Loucy (cell line): Measurements from ENCODE around the gene PDGFA.

ENCODE experiments used
- H2AFZ ChIP-seq: fragments of 200-600 bp; sonication (generic); 2 replicates; pipeline ENCODE4 v1.6.0; 2016; ENCODE audit warnings: antibody characterized with exemption, mild to moderate bottlenecking, low read length, moderate library complexity
- H3F3A ChIP-seq: fragments of 200-600 bp; 2 replicates; pipeline ENCODE4 v1.6.0; 2016; ENCODE audit warnings: antibody characterized with exemption, low read depth, mild to moderate bottlenecking
- H3K27me3 ChIP-seq: fragments of 200-600 bp; sonication (generic); 2 replicates; pipeline ENCODE4 v1.6.1; 2014; ENCODE audit warnings: low read length, mild to moderate bottlenecking; ENCODE audit not compliant: insufficient read depth, poor library complexity, severe bottlenecking
- H3K36me3 ChIP-seq: fragments of 200-600 bp; sonication (generic); 2 replicates; pipeline ENCODE4 v1.6.1; 2016; ENCODE audit warnings: low read length; ENCODE audit not compliant: insufficient read depth
- H3K4me1 ChIP-seq: fragments of 200-600 bp; sonication (generic); 2 replicates; pipeline ENCODE4 v1.5.1; 2014; ENCODE audit warnings: low read length, mild to moderate bottlenecking; ENCODE audit not compliant: insufficient read depth, poor library complexity, severe bottlenecking
- H3K4me2 ChIP-seq: fragments of 200-600 bp; sonication (generic); 2 replicates; pipeline ENCODE4 v1.6.0; 2014; ENCODE audit warnings: antibody characterized with exemption, low read length, low read depth, mild to moderate bottlenecking; ENCODE audit not compliant: poor library complexity, severe bottlenecking
- H3K4me3 ChIP-seq: fragments of 200-600 bp; sonication (generic); 2 replicates; pipeline ENCODE4 v1.5.1; 2014; ENCODE audit warnings: low read length, mild to moderate bottlenecking, mixed read lengths; ENCODE audit not compliant: poor library complexity, severe bottlenecking
- H3K79me2 ChIP-seq: fragments of 200-600 bp; sonication (generic); 2 replicates; pipeline ENCODE4 v1.6.1; 2014; ENCODE audit warnings: low read length; ENCODE audit not compliant: insufficient read depth
- H3K9ac ChIP-seq: fragments of 200-600 bp; sonication (generic); 2 replicates; pipeline ENCODE4 v1.6.0; 2014; ENCODE audit warnings: mild to moderate bottlenecking, low read depth, low read length, moderate library complexity; ENCODE audit not compliant: poor library complexity, severe bottlenecking
- H3K9me2 ChIP-seq: fragments of 200-600 bp; sonication (generic); replicated peaks from 2 replicates; pipeline ENCODE4 v1.6.1; 2016; ENCODE audit warnings: low read depth, low read length, mixed read lengths
- H3K9me3 ChIP-seq: fragments of 200-600 bp; sonication (generic); 2 replicates; pipeline ENCODE4 v1.6.1; 2014; ENCODE audit warnings: mild to moderate bottlenecking, antibody characterized with exemption, low read length, low read depth; ENCODE audit not compliant: insufficient read depth
- H4K20me1 ChIP-seq: fragments of 200-600 bp; sonication (generic); 2 replicates; pipeline ENCODE4 v1.6.0; 2014; ENCODE audit warnings: antibody characterized with exemption, low read length, mild to moderate bottlenecking; ENCODE audit not compliant: insufficient read depth, poor library complexity, severe bottlenecking
- CTCF ChIP-seq: fragments of 200-600 bp; sonication (generic); conservative IDR thresholded peaks from 2 replicates; pipeline ENCODE4 v1.5.1; 2014; ENCODE audit warnings: mild to moderate bottlenecking, antibody characterized with exemption, low read length
- EZH2phosphoT487 ChIP-seq: fragments of 200-600 bp; IDR thresholded peaks from 2 replicates; pipeline ENCODE4 v1.6.1; 2018; ENCODE audit warnings: antibody characterized with exemption, mild to moderate bottlenecking, moderate library complexity, borderline replicate concordance

The PDGFA gene

GRCh38 chr7:467393-467828 is 52.2 kb downstream of the PDGFA start:
- Histone ChIP-seq H3K9me3 (peaks cover 17% of the 10 kb centered on the region; the same call in 1 of the 2 replicates), H3K4me3 (no peak overlapping the region), H3F3A (no peaks in the 10 kb centered on the region), H3K9me2 (no peaks in the 10 kb centered on the region), H3K9ac (no peak overlapping the region), H3K4me1 (no peaks in the 10 kb centered on the region), H3K79me2 (no peaks in the 10 kb centered on the region), H3K4me2 (no peak overlapping the region), H2AFZ (no peak overlapping the region), H4K20me1 (no peaks in the 10 kb centered on the region), H3K27me3 (no peaks in the 10 kb centered on the region), H3K36me3 (no peaks in the 10 kb centered on the region)
- TF ChIP-seq CTCF (no peak), EZH2phosphoT487 (no peak)

- H3K9ac ChIP-seq, result no peak overlapping the region
- H2AFZ ChIP-seq, result no peak overlapping the region
- no peaks in the 10 kb centered on the region for H3K36me3 ChIP-seq
- H3K9me2 ChIP-seq, result no peaks in the 10 kb centered on the region
- H3K79me2 ChIP-seq, result no peaks in the 10 kb centered on the region
- no peaks in the 10 kb centered on the region for H4K20me1 ChIP-seq
- H3K27me3 ChIP-seq, result no peaks in the 10 kb centered on the region
- no peaks in the 10 kb centered on the region for H3F3A ChIP-seq
- no peaks in the 10 kb centered on the region for H3K4me1 ChIP-seq
- TF ChIP-seq CTCF (no peak), EZH2phosphoT487 (no peak)
- no peak overlapping the region for H3K4me3 ChIP-seq
- H3K4me2 ChIP-seq, result no peak overlapping the region
- H3K9me3 ChIP-seq, result peaks cover 16% of the 10 kb centered on the region; the same call in 1 of the 2 replicates
Observed at GRCh38 chr7:466465-467191, 53.0 kb downstream of the PDGFA start.

GRCh38 chr7:465710-466400 is 53.8 kb downstream of the PDGFA start:
- Histone ChIP-seq H3K9me3 (peaks cover 13% of the 10 kb centered on the region; the same call in 1 of the 2 replicates), H3K4me3 (no peak overlapping the region), H2AFZ (no peak overlapping the region), H3F3A (no peaks in the 10 kb centered on the region), H3K9ac (no peak overlapping the region), H3K4me1 (no peaks in the 10 kb centered on the region), H3K36me3 (no peaks in the 10 kb centered on the region), H3K27me3 (no peaks in the 10 kb centered on the region), H3K9me2 (no peaks in the 10 kb centered on the region), H4K20me1 (no peaks in the 10 kb centered on the region), H3K4me2 (no peak overlapping the region), H3K79me2 (no peaks in the 10 kb centered on the region)
- no peak for TF ChIP-seq EZH2phosphoT487
- TF ChIP-seq CTCF, result no peak
